Suppressor macrophage treated with lipopolysaccharide for 4 hours (primary cell): ENCODE data around the gene LOXL3.
A peak's percentile ranks its signal among the peaks of the same experiment; 100 is the strongest.

ENCODE experiments used
- DNase-seq: peaks from one replicate; pipeline ENCODE4 v3.0.0-alpha.2; 2020

The LOXL3 gene

GRCh38 chr2:74553892-74554819 is at the start of gene LOXL3, which contains the start of gene DOK1:
LOXL3 (minus strand) TSS chr2:74553942; CDS start chr2:74552634, 1,308 bp downstream.
DOK1 (plus strand) TSS chr2:74554720; CDS start chr2:74554755, 35 bp downstream.
- peak; percentile 92 for DNase-seq

- peak; percentile 41 for DNase-seq
These were observed 49.0 kb upstream of the LOXL3 start for GRCh38 chr2:74602586-74603281.

GRCh38 chr2:74599676-74600075 is 45.9 kb upstream of the LOXL3 start:
- DNase-seq: no peak

GRCh38 chr2:74597410-74597809 is 43.7 kb upstream of the LOXL3 start:
- DNase-seq: no peak

GRCh38 chr2:74596584-74596983 is 42.8 kb upstream of the LOXL3 start:
- no peak for DNase-seq

- no peak for DNase-seq
These were observed 40.4 kb upstream of the LOXL3 start for GRCh38 chr2:74593826-74594772.

- DNase-seq: no peak
These were observed 34.9 kb upstream of the LOXL3 start for GRCh38 chr2:74588664-74589063.

- DNase-seq: peak; percentile 73
These were observed 34.0 kb upstream of the LOXL3 start for GRCh38 chr2:74587664-74588277.

GRCh38 chr2:74585406-74586185 is 31.9 kb upstream of the LOXL3 start:
- no peak for DNase-seq

- peak; percentile 49 for DNase-seq
These were observed 30.4 kb upstream of the LOXL3 start for GRCh38 chr2:74584088-74584645.

GRCh38 chr2:74583504-74583903 is 29.8 kb upstream of the LOXL3 start:
- no peak for DNase-seq

GRCh38 chr2:74582184-74582583 is 28.4 kb upstream of the LOXL3 start:
- no peak for DNase-seq

GRCh38 chr2:74581463-74581862 is 27.7 kb upstream of the LOXL3 start:
- no peak for DNase-seq

- DNase-seq: no peak
These were observed 24.7 kb upstream of the LOXL3 start for GRCh38 chr2:74578408-74578807.

GRCh38 chr2:74577448-74577847 is 23.7 kb upstream of the LOXL3 start:
- peak; percentile 76 for DNase-seq

GRCh38 chr2:74576863-74577229 is 23.1 kb upstream of the LOXL3 start:
- peak; percentile 88 for DNase-seq

- no peak for DNase-seq
These were observed 22.6 kb upstream of the LOXL3 start for GRCh38 chr2:74576211-74576862.

GRCh38 chr2:74575320-74575719 is 21.6 kb upstream of the LOXL3 start:
- no peak for DNase-seq

GRCh38 chr2:74573747-74574562 is 20.2 kb upstream of the LOXL3 start:
- DNase-seq: peak; percentile 76
